Measurements from ENCODE around the gene DUSP5. TPM values are rescaled to one million over a fixed set of nuclear protein-coding genes. Genes with fewer than 3 reads are reported as not detected.

Gene DUSP5
- total and polyA plus RNA-seq, 2 of the 8 experiments (the other 6 are each of a cell fraction or from before 2014, with no cell fraction given) = 13.6 to 30.3 TPM

- POLR2A ChIA-PET (ENCODE audit: partially characterized antibody) = no interaction called here
These were observed 26.6 kb downstream of the DUSP5 start for GRCh38 chr10:110524179-110524858.

More at GRCh38 chr10:110524179-110524858, 26.6 kb downstream of the DUSP5 start:
- no peak overlapping the region for H3K23ac ChIP-seq (ENCODE audit: insufficient read length)
- H3K23me2 ChIP-seq (ENCODE audit: low read depth, low read length) = no peaks in the 10 kb centered on the region
- no peak overlapping the region for H2BK20ac ChIP-seq (ENCODE audit: low read length)
- H2BK15ac ChIP-seq (ENCODE audit: low read length) = no peak overlapping the region
- H2AFZ ChIP-seq (ENCODE audit: low read length) = no peak overlapping the region
- no peak overlapping the region for H4K5ac ChIP-seq (ENCODE audit: insufficient read length, low read depth, low read length)
- H3K4ac ChIP-seq (replicated peaks; ENCODE audit: insufficient read length, low read depth, low read length) = no peak overlapping the region
- no peak overlapping the region for H2BK120ac ChIP-seq (replicated peaks; ENCODE audit: low read depth, low read length)
- no peak overlapping the region for H3K4me2 ChIP-seq (ENCODE audit: insufficient read depth in 1 of 2, low read depth in 2 of 2, low read length in 2 of 2)
- H3K9ac ChIP-seq (replicated peaks in 1 of 4; ENCODE audit: extremely low read depth in 1 of 4, low read depth in 3 of 4, low read length in 3 of 4) = no peak overlapping the region
- TF ChIP-seq BACH1 (IDR thresholded peaks at IDR 0.05; ENCODE audit: low read length) (no peak), CBX5 (IDR thresholded peaks at IDR 0.05; ENCODE audit: low read depth, low read length) (no peak), HDAC2 (IDR thresholded peaks at IDR 0.05; ENCODE audit: borderline replicate concordance in 1 of 2, low read depth in 2 of 2, low read length in 2 of 2) (no peak), KDM1A (IDR thresholded peaks at IDR 0.05; ENCODE audit: borderline replicate concordance, low read length) (no peak), RXRA (IDR thresholded peaks at IDR 0.05; ENCODE audit: insufficient read depth, low read depth, low read length) (no peak), SRF (IDR thresholded peaks at IDR 0.05; ENCODE audit: low read depth, low read length) (no peak), CTBP2 (IDR thresholded peaks at IDR 0.05; ENCODE audit: borderline replicate concordance, insufficient read depth, insufficient read length, low read length) (no peak), KDM5A (IDR thresholded peaks at IDR 0.05; ENCODE audit: low read length) (no peak)
- no peak overlapping the region for H2AK5ac ChIP-seq (ENCODE audit: low read depth, low read length)
- no peaks in the 10 kb centered on the region for H3K36me3 ChIP-seq (ENCODE audit: control insufficient read depth in 2 of 4, insufficient read depth in 4 of 4, low read length in 3 of 4)
- H3K18ac ChIP-seq (ENCODE audit: extremely low read depth, low read length) = no peak overlapping the region
- H3K14ac ChIP-seq (ENCODE audit: insufficient read length) = no peak overlapping the region
- H3K9me3 ChIP-seq (ENCODE audit: insufficient read depth in 2 of 2, low read depth in 1 of 2, low read length in 1 of 2) = no peaks in the 10 kb centered on the region
- H4K20me1 ChIP-seq (replicated peaks in 1 of 2; ENCODE audit: control insufficient read depth in 1 of 2, insufficient read depth in 2 of 2, low read length in 2 of 2) = no peaks in the 10 kb centered on the region
- H4K91ac ChIP-seq (replicated peaks; ENCODE audit: insufficient read length, low read length) = no peak overlapping the region
- H3K27me3 ChIP-seq (replicated peaks in 1 of 4; ENCODE audit: control insufficient read depth in 3 of 4, extremely low read depth in 1 of 4, insufficient read depth in 3 of 4, low read length in 3 of 4) = no peaks in the 10 kb centered on the region; a peak in 1 of 7 replicates
- H4K8ac ChIP-seq (ENCODE audit: extremely low read depth, insufficient read depth, low read length) = no peak overlapping the region
- FAIRE-seq = no peak
- DNase-seq (ENCODE audit: low read depth in 1 of 2, low spot score in 2 of 2) = no peak
- H3K79me2 ChIP-seq (ENCODE audit: control insufficient read depth in 1 of 2, insufficient read depth in 2 of 2, low read length in 2 of 2) = no peaks in the 10 kb centered on the region
- no peak overlapping the region for H2BK12ac ChIP-seq (ENCODE audit: low read depth, low read length)
- H3K4me3 ChIP-seq (ENCODE audit: extremely low read depth in 1 of 4, insufficient read depth in 2 of 4, low read depth in 3 of 4, low read length in 4 of 4) = no peak overlapping the region
- H3K56ac ChIP-seq (replicated peaks; ENCODE audit: insufficient read length, low read depth, low read length) = no peak overlapping the region
- peaks cover 0 to 4% (median 1%) of the 10 kb centered on the region in 4 experiments; a peak in 1 of 7 replicates for H3K4me1 ChIP-seq (replicated peaks in 1 of 4; ENCODE audit: control insufficient read depth in 3 of 4, insufficient read depth in 4 of 4, low read length in 3 of 4)
- no peak overlapping the region for H3K27ac ChIP-seq (ENCODE audit: low read depth, low read length)
- CTCF ChIA-PET (ENCODE audit: partially characterized antibody) = interaction anchor here (1.2 kb wide), 1 partner anchor 13 kb away, joined by 3 read pairs; no protein-coding TSS in a partner anchor
- no peaks in the 10 kb centered on the region for H3K79me1 ChIP-seq (ENCODE audit: low read depth, low read length)
- WGBS, 2 experiments (ENCODE audit: extremely low coverage in 1 of 2, insufficient coverage in 1 of 2, insufficient read length in 1 of 2, insufficient replicate concordance in 2 of 2, low coverage in 1 of 2, low lambda C conversion rate in 2 of 2, missing lambda C conversion rate in 1 of 2) = 88% methylated on average over 3 of the region's 3 CpGs; no CpG with 5 or more reads in 1 of the 2 experiments
- H2BK5ac ChIP-seq (ENCODE audit: low read depth, low read length) = no peak overlapping the region
